Stimulated activated CD8-positive, alpha-beta memory T cell treated with anti-CD3 and anti-CD28 coated beads, Interleukin-4, amount 100 ng/mL, for 48 hours (primary cell): ENCODE results near the gene CXADR.

Experiments used
- DNase-seq: peaks from one replicate; pipeline ENCODE4 v3.0.0-alpha.2; 2020

The CXADR gene

GRCh38 chr21:17545007-17545406, 32.2 kb downstream of the CXADR start:
- DNase-seq = no peak

DNA sequence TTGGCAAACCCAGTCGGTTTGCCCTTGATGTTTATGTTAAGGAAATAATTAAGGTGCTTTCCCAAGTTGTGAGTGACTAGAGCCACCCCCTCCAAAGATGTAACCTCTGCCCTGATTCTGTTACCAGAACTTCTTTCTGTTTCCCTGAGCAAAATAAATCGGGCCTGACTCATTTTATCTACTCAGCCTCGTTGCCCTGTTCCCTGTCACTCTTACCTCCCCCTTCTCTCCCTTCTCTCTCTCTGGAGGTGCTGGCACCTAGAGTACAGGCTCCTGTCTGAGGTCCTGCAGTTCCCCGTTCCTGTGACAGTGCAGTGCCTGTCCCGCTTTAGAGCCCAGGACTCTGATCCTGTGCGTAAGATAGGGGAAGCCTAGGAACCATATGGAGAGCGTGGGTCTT, 35.4 kb downstream of the CXADR start:
- DNase-seq = no peak

GRCh38 chr21:17550671-17551308, 37.9 kb downstream of the CXADR start:
- no peak for DNase-seq

- DNase-seq = no peak
Observed at GRCh38 chr21:17552410-17552809, 39.6 kb downstream of the CXADR start.

DNA sequence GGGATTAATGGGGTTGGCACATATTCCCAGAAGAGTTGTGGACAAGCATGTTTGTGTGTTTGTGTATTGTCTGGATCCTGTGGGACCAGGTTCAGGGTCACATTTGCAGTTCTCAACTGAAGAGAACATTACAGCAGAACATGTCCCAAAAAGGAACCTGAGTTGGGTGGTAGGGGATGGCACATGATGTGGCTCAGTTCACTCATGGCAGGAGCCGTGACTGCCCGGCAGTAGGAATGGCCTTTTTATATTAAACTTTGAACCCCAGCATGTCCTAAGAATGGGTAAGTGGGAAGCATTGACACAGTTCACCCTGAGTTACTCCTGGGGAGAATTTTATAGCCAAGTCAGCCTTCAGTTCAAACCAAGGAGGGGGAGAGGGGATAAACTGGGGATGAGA, 41.3 kb downstream of the CXADR start:
- DNase-seq = no peak

DNA sequence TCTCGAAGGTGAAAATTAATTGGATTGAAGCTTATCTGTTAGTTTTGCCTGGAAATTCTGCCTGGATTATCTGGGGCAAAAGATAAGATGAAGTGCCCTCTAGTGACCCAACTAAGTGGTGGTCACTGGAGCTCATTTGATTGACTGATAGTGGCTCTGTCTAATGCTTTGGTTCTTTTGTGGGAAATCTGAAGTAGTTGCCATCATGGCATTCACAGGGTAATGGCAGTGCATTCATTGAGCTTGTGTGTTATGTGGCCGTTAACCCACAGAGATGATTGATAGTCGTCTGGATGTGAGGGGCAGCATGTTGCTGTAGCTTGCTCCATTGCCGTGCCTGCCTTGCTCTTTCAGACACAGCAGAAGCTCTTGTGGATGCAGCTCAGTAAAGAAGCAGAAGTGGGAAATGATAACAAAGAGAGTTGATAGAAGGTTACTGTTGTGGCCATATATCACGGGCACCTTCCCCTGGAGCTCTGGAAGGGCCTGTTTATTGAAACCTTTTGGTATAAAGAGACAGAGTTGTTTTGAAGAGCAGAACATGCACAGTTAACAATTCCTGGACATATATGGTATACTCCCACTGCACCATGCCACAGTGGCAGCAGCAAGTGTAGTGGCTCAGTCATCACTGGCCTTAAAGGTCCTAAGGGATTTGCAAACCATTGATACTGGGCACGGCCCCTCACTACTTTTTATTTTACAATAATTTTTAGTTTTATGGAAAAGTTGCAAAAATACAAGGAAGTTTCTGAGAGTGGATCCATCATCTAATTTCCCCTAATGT, 42.0 kb downstream of the CXADR start:
- no peak for DNase-seq

GRCh38 chr21:17560377-17561025, 47.7 kb downstream of the CXADR start:
- DNase-seq = no peak

DNA sequence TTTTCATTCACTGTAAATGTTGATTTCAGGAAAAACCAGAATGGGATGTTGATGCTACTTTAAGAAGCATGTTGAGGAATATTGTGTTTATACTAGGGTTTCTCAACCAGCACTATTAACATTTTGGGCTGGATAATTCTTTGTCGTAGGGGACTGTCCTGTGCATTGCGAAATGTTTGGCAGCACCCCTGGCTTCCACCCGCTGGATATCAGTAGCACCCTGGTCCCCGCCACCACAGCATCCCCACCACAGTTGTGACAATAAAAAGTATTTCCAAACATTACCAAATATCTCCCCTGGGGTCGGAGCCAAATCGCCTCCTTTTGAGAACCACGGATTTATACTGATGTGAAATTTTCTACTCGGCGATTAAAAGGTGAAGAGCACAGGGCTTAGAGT, 57.9 kb downstream of the CXADR start:
- no peak for DNase-seq

- DNase-seq = no peak
Observed at GRCh38 chr21:17572431-17572830, 59.6 kb downstream of the CXADR start.

GRCh38 chr21:17575076-17575475, 62.2 kb downstream of the CXADR start:
- no peak for DNase-seq

DNA sequence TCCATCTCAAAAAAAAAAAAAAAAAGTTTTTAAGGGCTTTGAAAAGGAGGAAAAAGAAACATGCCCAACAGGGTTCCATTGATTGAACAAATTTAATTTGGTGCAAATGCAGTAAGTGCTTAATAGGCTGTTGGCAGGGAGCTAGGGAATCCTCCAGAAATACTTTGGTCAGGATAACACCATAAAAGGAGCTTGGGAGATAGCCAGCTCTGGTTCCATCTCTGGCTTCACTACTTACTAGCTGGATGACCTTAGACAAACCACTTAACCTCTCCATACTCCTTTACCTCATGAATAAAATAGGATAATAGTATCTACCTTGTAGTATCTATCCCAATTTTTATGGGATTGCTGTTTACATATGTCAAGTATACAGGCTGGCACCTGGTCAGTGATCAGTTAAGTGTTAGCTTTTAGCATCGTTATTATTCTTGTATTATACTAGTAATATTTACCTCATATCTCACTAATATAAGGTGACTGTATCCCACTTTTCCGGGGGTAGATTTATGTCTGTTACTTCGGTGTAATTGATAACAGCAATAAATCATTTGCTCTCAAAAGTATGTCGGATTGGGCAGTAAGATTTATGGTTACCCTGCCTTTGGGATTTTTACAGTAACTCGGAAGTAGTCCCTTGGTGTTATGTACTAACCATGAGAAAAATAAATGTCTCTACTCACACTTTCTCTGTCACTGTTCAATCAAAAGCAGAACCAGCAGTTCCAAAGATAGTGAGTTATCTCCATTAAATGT, 63.4 kb downstream of the CXADR start:
- DNase-seq = no peak

DNA sequence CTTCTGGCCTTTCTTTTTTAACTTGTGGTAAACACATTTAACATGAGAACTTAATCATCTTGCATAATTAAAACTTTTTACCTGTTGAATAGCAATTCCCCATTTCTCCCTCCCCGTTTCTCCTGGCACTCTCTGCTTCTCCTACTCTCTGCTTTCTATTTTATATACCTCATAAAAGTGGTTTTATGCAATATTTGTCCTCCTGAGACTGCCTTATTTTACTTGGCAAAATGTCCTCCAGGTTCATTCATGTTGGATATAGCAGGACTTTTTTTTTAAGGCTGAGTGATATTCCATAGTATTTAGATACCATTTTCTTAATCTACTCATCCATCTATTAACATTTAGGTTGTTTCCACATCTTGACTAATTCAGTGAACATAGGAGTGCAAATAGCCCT, 64.9 kb downstream of the CXADR start:
- no peak for DNase-seq

DNA sequence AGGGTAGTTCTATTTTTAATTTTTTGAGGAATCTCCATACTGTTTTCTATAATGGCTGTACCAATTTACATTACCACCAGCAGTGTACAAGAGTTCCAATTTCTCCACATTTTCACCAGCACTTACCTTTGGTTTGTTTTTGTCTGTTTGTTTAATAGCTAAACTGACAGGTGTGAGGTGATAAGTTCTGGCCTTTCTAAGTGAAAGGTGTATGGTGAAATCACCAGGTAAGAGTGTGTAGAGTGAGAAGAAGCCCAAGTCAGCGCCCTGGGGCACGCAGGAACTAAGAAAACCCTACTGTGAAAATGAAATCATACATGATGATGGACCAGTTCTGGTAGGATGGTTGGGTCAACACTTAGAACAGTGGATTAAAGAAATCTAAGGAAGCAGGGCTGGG, 65.3 kb downstream of the CXADR start:
- DNase-seq = no peak

DNA sequence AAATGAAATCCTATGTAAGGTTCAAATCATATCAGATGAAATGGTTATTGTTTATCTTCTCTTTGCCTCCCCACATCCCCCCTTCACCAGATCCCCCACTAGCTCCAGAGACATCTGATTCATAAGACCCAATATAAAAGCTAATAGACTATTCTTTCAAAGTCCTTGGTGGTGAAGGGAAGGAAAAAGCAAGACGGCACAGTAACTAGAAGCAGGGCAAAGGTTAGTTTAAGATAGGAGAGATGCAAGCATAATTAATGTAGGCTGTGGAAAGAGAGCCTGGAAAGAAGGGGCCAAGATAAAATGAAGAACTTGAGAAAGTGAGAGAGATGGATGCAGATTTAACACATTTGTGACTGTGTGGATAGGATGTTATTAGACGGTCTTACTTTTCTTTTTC, 66.0 kb downstream of the CXADR start:
- DNase-seq = no peak

GRCh38 chr21:17580319-17580718, 67.5 kb downstream of the CXADR start:
- no peak for DNase-seq

GRCh38 chr21:17583898-17584297, 71.1 kb downstream of the CXADR start:
- no peak for DNase-seq

GRCh38 chr21:17585875-17586450, 73.1 kb downstream of the CXADR start:
- DNase-seq = no peak

DNA sequence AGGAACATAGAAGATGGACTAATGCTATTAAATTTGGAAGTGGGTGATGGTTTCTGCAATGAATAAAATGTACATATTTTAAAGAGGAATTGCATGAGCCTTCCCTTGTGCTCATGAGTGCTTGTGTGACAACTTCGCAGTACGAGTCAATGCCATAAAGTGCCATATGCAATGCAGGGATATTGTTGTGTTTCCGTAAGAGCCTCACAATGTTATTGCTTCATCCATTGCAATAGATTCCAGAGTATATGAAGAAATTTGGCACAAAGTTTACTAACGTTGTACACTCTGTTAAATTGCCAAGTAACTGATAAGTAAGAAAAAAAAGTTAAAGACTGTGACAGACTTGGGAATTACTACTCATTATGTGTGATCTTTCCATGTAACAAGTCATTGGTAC, 77.6 kb downstream of the CXADR start:
- DNase-seq = no peak

GRCh38 chr21:17597680-17598079, 84.8 kb downstream of the CXADR start:
- no peak for DNase-seq

DNA sequence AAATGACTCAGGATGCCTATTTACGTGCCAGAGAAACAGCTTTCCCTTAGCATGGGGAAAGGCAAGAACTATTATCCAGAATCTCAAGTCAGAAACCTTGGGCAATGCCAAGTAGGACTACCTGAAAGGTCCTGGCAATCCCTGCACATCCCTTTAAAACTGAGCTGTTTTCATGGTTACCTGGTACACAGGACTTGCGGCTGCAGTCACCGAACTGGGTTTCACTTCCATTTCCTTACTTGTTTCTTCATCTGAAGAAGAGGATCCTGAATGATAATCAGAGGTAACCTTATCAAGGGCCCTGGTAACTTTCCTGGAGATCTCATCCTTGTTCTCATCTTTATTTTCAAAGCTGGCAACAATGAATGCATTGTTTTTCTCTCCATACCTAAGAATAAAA, 85.6 kb downstream of the CXADR start:
- DNase-seq = no peak

- no peak for DNase-seq
Observed at GRCh38 chr21:17602874-17603273, 90.0 kb downstream of the CXADR start.

- no peak for DNase-seq
Observed at GRCh38 chr21:17607684-17608083, 94.8 kb downstream of the CXADR start.

GRCh38 chr21:17609681-17610080, 96.8 kb downstream of the CXADR start:
- DNase-seq = no peak
